Left renal pelvis (tissue), 4 donors: ENCODE data around the gene ROR1. TPM values are rescaled to one million over a fixed set of nuclear protein-coding genes. Genes with fewer than 3 reads are reported as not detected.
"Not testable (repeated sequence)": the region's sequence is repeated elsewhere in the genome, so short reads cannot be mapped to it uniquely, and the experiment has no call there.

Experiments
- DNase-seq, 4 donors: peaks; one replicate each; pipeline ENCODE4 v3.0.0-alpha.2; 2013; ENCODE audit warnings: low read depth in 4 of 4, low spot score in 3 of 4
- polyA plus RNA-seq, 4 donors: library from polyadenylated mRNA; unstranded; fragments of 120-200 nt; gene quantifications; one replicate each; pipeline ENCODE4 v1.2.1, GENCODE V29; 2013; ENCODE audit not compliant: insufficient read length in 4 of 4

ROR1 gene
- polyA plus RNA-seq, 4 donors, result 28.2 to 116 (median 39.3) TPM

DNA sequence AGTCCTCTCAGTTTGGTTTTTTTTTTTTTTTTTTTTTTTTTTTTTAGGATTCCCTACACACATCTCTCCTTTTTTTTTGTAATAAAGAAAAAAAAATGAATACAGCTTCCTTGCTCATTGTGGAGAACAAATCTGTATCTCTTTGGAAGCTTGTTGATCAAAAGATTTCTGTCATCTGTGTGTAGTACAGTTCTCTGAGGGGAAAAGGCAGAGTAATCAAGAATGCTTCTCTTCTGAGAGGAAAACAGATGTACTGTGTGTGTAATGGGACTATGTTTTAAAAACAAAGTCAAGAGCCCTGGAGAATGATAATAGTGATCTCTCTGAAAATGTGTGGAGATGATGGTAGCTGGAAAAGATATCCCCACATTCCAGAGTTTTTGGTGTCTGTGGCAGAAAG, 16.5 kb upstream of the ROR1 start:
- DNase-seq, result no peak

DNA sequence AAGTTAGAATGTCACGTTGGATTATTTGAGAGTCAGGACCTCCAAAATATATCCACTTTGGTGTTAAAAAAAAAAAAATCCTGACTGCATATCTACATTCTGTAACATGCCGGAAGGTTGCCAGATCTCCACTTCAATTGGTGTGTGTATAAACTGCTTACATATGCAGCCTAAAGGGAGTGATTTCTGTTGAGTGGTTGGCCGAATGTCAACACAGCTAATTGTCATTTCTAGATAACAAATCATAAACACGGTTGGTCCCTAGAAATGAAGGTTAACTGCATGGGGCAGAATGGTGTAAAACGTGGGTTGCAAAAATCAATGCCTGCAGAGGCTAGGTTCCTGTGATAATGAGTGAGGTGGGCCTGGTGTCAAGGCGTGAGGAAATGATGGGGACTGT, 15.0 kb upstream of the ROR1 start:
- no peak for DNase-seq

DNA sequence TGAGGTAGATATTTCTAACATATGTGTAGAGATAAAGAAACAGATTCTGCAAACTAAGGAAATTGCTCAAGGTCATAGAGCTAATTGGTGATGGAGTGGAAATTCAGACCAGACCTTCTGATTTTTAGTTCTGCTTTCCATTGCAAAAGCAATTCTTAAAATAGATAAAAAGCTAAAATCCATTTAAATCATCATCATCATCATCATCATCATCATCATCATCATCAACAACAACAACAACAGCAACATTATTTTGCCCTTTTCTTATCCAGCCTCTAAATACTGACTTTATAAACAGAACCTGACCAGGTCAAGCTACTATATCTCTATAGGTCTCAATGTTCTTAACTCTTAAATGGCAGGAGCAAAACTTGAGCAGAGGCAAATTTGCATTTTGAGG, 14.0 kb upstream of the ROR1 start:
- no peak for DNase-seq

DNA sequence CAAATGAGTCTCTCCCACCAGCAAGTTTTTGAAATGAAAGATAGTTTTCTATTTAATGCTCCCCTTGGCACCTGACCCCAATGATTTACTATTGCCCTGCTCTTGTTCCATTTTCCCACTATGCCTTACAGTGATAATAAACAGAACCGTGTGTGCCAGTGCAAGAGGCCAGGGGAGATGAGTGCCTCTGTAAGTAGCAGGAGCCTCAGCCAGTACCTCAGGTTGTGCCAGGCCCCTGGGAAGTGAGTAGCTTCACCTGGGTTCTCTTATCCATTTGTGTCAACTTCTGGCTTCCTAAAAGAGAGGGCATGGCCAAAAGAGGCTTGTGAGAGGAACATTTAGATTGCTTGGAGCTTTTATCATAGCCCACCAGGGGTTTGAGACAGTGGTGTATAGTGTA, 3.4 kb upstream of the ROR1 start:
- no peak for DNase-seq

DNA sequence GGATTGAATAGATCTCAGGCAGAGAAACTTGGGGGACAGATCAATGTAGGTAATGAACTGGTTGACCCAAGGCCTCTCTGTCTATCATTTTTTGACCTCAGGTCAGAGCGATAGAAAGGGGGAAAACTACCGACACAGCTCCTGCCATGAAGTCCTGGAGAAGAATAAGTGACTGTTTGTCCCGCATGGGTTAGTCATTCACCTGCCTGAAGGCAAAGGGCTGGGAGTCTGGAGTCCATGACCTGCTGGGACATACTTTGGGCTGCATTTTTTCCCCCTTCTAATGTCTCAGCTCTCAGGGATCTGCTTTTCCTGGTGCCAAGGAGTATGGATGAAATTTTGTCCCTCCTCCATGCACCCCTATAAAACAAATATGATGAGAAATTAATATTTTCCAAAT, 1.6 kb upstream of the ROR1 start:
- DNase-seq, result no peak

DNA sequence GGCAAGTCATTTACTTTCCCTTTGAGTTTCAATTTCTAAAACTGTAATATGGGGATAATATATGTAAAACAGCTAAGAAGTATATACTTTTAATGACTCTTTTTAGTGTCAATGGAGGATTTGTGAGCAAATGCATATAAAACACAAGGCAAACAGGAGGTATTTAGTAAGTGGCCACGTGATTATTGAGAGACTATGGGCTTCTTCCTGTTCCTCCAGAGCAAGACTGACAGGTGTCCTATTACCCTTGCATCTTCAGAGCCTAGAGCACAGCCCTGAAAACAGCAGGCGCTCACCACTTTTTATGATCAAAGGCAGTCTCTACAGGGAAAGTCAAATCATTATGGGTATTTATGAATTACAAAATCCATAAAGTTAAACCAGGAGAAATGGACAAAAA, 941 bp upstream of the ROR1 start:
- DNase-seq, result no peak

DNA sequence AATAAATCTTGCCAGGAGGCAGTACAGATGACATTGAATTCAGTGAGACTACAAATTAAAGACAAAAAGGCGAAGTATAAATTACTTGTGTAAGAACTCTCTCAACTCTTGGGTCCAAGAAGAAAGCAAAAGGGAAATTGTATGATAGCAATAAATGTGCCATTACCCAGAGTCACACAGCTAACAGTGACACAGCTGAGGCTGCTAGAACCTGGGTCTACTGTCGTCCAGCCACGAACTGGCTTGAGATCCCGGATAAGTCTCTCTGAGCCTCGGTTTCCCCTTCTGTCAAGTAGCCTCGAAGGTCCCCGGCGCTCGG, 362 bp upstream of the ROR1 start:
- DNase-seq, result no peak

DNA sequence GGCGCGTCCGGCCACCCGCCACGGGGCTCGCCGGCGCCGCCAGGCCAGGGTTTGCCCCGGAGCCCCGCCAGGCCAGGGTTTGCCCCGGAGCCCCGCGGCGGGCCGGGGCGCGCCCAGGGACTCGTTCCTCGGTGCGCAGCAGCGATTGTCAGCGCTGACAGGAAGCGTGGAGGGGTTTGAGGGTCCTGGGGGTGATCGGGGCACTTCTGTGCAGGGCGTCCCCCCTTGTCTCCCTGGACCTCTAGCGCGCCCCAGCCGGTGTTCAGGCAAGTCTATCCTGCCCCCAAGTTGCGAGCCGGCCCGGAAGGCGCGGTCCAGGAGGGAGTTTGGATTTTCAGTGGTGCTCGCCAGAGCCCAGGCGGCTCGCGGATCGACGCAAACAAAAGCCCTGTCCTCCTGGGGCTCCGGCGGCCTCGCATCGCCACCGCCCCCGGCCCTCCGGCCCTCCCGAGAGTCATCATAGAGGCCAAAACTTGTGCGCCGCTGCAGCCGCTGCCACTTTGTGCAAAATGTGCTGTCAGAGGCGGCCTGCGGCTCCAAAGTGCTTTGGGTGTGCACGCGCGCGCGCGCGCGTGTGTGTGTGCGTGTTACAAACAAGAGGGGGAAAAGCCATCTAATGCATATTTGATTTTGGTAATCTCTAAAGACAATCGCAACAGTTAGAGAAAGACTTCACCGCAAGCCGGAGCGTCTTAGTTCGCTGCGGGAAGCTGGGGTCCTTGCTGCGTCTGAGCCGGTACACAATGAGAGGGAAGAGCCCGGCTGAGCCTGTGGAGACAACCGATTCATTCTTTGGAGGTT, 1.0 kb downstream of the ROR1 start:
- DNase-seq, result peak in 3 of 4 donors; percentile 33 to 47 (median 37)

DNA sequence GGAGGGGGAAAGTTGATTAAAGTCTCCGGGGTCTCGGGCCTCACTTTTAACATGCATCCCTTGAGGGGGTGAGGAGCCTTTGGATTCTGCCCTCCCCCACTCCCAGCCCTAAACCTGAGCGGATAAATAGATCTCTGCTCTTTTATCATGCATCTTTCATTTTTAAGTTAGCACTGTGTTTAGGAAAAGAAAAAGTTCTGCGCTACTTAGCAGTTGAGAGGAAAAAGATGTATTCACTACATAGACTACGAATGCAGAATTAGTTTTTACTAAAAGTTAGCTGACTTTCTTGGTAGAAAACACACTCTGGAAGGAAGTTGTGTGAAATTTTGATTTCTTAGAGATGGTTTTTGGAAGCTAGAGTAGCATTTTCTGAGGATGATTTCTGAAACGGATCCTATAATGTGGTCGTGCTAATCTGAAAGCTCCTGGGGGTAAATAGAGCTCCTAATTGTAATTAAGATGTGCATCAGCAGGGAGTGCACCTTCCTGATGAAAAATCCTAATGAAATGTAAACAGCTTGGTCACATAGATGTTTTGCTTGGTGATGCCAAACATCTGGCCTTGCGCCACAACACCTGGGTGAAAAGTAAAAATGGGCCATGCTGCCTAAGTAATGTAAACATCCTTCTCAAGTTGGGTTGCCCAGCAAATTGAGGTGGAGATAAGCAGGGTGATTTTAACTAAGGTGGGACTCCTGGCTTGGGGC, 1.8 kb downstream of the ROR1 start:
- DNase-seq, result no peak

DNA sequence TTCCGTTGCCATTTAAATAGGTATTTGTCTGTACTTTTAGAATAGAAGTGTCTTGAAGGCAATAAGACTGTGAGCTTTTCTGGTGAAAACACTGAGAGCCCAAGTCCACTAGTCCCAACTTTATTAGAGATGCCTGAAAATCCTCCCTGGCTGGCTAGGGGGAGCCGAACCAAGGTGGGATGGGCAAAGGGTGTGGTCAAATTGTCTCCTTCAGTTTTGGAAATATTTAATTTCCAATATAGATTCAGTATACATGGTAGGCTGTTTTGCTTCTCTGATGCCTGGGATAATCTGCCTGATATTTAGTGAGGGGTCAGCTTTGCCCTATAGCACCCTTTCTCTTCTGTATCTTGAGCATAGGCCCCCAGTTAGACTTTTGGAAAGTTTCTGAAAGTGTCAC, 3.5 kb downstream of the ROR1 start:
- no peak for DNase-seq

DNA sequence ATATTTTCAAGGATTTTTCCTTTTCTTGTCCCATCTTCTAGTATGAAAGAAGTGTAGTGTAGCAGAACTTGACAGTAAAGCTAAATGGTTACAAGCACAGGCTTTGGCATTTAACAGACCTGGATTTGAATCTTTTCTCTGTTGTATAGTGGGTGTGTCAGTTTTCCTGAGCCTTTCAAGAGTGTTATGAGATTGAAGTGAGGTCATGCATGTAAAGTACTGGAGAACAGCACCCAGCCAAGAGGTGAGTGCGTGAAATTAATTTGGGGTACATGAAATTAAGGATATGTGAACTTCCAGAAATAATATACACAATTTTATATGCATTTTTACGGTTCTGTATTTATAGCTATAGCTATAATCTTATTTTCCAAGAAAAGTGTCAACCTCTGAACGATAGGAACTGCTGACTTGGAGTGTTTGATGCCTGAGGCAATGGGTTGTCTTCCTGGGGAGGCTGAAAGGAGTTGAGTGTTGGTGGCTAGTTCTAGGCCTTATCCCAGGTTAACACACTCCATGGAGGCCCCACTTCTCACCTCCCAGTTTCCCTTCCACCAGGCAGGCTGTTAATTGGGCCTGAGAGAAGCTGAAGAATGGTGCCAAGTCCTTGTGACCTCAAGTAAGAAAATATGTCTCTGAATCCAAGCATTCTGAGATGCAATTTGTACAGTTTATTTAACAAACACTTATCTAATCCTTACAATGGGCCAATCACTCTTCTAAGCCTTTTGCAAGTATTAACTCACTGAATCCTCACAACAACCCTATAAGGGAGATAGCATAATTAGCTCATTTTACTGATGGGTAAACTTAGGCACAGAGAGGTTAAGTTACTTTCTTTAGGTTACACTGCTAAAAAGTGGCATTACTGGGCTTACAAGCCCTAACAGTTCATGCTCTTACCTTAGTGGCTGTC, 4.4 kb downstream of the ROR1 start:
- no peak for DNase-seq

DNA sequence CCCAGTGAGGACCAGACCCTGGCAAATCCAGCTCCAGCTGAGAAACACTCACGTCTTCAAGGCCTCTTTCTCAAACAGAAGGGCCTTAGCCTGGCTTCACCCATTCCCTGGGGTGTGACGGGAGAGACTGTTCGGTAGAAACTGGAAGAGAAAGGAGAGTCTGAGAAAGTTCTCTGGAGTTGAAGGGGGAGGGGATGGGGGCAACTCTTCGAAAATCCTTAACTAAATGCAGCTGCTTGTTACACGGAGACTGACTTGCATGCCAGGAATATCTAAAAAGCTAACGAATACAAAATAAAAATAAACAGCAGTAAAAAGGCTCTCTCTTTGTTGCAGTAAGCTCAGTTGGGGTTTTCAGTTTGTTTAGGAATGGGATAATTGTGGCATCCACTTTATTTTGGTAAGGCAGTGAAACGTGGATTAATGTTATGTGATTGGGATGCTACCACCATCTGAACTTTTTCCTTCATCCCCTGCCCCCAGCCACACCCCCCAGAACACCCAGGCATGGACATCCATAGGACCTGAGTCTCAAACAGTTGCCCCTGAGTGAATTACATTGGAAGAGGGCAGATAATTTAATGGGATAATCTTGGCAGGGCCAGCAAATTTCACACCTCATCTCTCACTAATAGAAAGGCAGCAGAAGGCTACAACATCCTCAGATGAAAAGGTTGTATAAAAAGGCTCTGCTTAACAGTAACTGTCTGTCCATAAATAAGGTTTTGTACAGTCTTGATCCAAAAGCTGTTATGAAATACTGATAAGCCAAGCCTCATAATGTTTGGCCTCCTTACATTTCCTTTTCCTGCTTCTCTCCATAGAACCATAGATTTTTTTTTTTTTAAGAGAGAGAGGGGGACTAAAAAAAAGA, 5.8 kb downstream of the ROR1 start:
- no peak for DNase-seq

DNA sequence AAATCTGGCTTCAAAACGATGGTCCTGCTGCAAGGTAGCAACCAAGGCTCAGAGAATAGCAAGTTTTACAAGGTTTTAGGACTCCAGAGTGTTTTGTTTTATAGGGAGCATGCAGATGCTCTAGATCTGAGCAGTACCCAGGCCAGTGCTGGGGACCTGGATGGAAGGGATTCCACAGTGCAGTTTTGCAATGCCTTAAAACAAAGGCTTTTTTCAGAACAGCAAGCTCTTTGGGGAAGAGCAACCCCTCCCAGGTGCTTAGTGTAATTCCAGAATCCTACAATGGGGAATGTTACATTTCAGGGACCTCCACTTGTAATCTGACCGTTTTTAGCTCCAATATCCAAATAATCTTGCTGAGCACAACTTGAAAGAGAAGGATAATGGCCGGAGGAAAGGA, 6.7 kb downstream of the ROR1 start:
- DNase-seq, result no peak

DNA sequence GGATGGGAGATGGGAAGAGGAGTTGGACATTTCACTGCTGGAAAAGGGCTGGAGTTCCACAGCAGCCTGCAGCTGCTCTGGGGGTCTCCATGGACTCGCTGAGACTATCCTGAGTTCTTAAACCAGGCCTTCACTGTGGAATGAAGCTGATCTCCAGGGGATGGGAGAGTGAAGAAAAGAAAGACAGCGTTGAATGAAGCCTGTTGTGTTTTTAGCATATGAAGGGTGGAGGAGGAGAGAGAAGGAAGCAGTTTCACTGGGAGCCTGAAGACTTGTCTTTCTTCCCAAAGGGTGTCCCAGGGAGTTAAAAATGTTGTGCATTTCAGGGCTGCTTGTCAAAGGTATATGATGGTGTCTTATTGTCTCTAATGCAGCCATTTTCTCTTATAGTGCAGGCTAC, 9.2 kb downstream of the ROR1 start:
- DNase-seq, result no peak

DNA sequence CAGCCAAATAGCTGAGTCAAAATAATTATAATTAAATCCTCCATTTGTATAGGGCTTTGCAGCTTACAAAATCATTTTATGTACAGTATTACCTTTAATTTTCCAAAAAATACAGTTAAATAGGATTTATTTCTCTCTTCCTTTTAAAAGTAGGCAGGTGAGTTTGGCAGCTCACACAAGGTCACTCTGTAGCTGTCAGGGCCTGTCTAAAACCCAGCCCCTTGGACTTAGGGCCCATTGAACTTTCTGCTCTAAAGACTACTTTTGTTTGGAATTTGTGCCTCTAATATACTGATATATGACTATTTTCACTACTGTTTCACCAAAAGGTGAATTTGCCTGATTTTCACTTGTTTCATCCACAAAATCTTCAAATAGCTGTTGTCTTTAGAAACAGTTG, 10.3 kb downstream of the ROR1 start:
- no peak for DNase-seq

DNA sequence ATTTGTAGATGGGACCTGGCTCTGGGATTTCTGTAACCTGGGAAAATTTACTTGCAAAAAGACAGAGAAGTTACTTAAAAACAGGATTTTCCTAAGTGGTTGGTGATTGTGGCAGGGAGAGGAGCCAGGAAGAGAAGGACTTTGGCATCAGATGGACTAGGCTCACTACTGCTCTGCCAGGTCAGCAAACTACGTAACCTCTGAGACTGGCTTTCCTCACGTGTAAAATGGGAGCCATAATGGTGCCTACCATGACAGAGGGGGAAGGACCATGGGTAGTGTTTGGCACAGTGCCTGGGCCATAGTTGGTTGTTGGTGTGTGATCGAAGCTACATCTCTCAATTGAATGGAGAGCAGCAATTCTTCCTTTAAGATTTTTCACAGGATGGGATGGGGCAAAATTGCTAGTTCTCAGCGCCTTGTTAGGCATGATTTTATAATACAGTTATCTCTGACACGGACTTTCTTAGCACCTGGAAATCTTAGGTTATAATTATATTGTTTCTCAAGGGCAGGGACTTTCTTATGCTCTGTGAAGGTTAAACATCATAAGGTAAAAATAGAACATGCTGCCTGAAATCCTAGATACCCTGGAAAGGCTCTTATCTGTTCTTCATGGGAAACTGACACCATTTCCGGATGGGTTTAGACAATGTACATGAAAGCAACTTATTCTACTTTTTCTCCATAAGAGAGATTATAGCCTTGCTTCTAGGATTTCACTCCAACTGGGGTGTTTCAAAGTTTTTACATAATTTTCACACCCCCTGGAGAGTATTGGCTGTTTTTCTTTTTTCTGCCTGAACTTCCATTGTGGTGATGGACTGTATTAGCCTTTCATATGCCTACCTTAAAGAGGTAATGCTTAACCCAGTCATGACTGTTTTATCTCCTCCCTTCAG, 10.9 kb downstream of the ROR1 start:
- DNase-seq, result no peak

DNA sequence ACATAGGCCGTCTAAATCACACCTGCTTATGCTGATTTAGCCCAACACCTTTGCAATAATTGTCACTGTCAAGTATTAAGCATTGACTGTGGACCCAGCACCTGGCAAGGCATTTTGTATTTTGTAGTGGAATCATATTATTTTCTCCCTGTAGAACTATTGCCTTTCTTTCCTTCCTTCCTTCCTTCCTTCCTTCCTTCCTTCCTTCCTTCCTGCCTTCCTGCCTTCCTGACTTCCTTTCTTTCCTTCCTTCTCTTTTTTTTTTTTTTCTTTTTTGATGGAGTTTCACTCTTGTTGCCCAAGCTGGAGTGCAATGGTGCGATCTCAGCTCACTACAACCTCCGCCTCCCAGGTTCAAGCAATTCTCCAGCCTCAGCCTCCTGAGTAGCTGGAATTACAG, 13.5 kb downstream of the ROR1 start:
- not testable (repeated sequence) for DNase-seq

DNA sequence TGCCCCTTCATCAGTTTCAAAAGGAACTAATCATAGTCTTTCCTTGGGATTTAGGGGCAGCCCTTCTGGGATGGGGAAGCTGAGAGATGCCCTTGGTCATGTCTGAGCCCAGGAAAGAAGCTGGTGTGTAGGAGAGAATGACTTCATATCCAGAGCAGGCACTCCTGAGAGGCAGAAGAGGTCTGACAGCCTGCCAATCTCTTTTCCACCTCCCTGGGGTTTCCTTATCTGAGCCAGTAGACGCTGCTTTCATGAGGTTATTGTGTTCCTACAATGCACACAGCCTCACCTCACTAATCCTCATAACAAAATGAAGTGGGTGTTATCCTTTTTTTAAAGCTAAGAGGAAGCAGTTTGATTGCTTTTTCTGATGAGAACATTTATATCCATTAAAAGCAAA, 14.1 kb downstream of the ROR1 start:
- no peak for DNase-seq

DNA sequence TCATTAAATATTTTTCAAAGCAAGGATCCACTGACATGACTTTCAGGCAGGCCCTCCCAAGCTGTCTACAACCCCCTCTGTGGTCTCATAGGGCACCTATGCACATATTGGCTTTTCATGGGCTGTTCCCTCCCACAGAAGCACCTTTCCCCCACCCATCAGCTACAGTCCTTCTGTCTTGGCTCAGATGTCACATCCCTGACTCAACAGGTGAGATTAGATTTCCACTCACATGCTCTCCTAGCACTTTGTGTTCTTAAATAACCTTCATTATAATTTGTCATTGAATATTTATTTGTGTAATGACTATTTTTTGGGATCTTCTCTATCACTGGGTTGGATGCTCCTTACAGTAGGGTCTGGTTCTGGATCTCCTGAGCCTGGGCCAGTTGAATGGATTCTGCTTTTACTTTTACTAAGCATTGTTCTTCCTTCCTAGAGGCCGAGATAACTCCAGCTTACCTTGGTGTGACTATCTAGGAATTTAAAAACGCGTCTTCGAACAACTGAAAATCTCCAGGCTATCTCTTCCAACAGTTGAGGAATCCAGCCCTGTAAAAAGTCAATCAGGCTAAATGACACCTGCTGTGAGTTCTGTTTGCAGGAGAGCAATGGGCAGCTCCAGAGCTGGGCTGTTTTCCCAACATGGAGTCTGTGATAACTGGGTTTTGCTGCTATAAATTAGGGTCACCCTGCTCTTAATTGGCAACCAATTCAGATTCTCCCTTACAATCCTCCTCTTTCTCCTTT, 16.2 kb downstream of the ROR1 start:
- DNase-seq, result no peak
